HG03108 (cell line): ENCODE data around the gene GLRA1.
"Not testable (repeated sequence)": the region's sequence is repeated elsewhere in the genome, so short reads cannot be mapped to it uniquely, and the experiment has no call there.

Source experiments
- ATAC-seq: cut with Tn5 transposase; IDR thresholded peaks from one replicate; pipeline ENCODE4 v1.9.1; 2021; ENCODE audit warnings: moderate library complexity; ENCODE audit not compliant: unreplicated experiment

The GLRA1 gene

DNA sequence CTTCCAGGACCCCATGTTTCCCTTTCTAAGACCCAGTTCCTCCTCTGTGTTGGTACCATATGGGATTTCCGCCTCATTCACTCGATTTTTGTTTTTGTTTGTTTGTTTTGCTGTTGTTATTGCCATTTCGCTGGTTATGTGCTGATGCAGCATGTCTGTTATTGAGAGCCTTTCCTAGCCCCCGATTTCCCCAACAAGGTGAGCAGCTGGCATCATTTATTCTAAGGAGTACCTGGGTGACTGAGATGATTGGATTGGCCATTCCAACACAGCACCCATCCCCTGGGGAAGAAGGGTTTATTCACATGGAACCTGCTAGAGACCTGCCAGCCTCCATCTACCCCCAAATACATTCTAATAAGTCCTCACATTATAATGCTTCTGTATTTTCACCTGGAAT lies 2.7 kb downstream of the GLRA1 start:
- no peak for ATAC-seq

DNA sequence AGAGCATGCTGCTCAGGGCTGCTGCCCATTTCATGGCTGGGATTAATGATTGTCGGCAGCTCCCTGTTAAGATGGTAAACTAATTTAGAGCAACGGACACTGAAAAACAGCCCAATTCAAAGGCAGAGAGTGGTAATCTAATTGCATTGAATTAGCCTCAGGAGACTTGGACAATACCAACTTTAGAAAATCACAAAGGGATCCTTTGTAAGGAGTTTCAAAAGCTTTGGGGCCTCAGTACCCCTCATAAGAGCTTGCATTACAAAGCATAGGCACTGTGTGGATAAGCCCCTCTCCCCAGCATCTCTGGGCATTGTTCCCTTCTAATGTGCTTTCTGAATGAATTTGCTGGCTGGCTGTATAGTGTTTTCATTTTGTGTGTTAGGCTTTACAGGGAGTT lies 6.7 kb downstream of the GLRA1 start:
- ATAC-seq, result no peak

DNA sequence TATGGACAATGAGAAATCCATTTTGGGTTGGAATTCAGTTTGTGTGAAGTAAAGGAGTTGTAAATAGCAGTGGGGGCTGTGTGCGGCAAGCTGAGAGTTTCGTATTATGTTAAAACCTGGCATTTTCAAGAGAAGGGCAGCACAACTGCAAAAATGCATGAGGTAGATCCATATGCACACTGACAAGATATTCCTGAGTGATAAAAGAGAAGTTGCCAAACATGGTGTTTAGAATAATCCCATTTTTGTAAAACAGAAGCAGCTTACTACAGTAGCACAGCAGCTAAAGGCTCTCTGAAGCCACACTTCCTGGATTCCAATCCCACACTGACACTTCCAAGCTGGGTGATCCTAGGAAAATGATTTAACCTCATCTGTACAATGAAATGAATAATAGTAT lies 11.2 kb downstream of the GLRA1 start:
- ATAC-seq, result no peak

DNA sequence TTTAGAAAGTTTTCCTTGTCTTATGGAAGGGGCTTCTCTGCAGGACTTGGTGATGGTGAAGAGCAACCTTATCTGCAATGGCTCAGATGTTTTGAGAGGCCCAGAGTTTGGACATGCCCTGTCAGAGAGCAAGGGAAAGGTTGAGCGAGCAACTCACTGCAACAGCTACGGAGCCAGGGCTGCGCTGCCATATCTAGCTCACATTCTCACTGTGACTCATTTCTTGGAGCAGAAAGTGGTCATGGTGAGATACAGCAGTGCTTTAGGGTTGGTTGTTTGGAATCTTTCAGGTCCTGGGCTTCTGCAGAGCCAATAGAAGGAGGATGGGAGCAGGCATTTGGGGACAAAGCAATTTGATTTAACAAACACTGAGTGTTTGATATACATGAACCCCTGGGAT lies 12.3 kb downstream of the GLRA1 start:
- no peak for ATAC-seq

DNA sequence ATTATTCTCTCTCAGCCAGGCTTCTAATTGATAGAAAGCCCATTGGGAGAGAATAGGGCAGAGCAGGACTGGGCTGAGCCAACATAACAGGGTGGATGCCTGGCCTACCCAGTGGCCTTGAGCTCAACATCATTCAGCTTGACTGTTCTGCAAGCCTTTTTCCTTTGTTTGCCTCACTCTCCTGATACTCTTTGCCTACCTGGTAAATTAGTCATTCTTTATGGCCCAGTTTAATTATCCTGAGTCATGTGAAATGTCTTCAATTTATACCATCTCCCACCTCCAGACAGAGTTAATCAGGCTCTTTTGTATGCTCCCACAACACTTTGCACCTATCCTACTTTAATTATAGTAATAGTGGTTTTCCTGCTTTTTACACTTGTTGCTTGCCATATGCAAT lies 13.6 kb downstream of the GLRA1 start:
- ATAC-seq, result no peak

DNA sequence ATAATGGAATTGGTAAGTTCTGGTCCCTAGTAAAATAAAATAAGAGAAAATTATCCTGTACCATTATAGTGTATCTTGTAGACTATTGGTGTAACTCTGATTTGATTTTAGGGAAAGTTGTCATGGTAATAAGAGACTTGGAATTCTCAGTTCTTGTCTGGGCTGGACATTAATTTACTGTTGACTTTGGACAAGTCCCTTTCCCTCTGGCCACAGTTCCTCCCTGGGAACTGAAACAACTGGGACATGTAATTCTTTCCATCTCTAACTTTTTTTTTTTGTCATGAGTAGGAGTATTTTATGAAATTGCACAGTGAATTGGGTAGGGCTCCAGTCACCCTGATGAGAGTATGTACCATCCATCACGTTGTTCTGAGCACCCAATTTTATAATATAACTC lies 15.0 kb downstream of the GLRA1 start:
- no peak for ATAC-seq

DNA sequence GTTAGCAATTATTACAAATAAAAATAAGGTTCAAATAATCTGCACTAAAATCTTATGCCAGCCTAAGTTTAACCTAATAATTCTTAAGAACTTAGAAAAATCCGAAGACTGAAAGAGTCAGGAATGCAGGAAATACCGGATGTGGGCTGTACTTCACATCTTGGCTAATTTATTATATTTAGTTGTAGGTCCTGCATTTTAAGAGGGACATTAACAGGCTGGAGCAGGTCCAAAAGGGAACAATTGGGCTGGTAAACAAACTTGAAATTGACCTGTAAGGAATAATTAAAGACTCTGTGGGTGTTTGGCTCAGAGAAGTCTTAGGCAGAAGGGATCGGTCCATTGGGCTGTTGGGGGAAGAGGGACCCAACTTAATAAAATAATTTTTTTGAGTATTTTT lies 18.4 kb downstream of the GLRA1 start:
- ATAC-seq, result no peak

DNA sequence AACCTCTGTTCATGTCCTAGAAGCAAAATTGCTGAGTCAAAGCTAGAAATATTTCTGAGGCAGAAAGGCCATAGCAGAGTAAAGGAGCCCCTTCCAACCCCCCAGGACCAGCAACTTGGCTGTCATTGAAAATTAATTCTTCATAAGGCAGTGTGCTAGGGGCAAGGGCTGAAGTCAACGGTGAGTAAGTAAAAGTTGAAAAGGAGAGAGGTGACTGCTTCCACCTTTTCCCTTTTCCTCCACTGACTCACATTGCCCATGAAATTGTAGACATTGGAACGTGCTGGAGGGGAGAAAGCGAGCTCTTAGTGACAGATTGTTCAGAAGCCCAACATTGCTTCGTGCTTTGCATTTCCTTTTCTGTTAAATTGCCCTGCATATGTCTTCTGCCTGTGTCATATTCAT lies 19.1 kb downstream of the GLRA1 start:
- ATAC-seq, result no peak

DNA sequence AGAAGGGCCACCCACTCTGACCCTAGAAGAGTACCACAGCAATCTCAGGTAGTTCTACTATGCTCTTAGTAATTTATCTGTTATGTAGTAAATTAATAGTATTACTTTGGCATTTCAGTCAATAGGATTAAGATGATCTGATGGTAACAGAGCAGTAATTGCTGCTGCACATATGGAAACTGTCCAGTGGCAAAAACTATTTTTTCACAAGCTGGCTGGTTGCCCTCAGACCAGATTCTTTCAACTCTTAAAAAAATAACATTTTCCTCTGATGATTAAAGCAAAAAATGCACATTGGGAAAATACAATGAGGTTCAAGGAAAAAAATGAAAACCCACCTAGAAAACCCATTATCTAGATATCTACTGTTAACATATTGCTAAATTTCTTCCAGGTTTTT lies 19.7 kb downstream of the GLRA1 start:
- no peak for ATAC-seq

DNA sequence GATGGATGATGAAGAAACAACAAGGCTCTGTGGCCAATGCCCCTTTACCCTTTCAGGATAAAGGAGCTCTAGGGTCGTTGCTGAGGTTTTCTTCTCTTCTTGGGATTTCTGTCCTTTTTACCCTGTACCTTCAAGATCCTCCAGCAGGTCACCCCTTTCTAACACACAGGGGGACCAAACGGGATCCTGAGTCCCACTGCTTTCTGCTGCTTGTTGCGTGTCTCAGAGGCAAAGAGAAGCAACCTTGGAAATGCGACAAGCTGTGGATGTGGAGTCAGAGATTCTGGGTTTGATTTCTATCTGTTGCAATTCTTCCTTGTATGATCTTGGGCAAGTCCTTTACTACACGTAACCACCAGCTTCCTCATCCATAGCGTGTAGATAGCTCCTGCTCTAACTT lies 20.5 kb downstream of the GLRA1 start:
- ATAC-seq, result no peak

DNA sequence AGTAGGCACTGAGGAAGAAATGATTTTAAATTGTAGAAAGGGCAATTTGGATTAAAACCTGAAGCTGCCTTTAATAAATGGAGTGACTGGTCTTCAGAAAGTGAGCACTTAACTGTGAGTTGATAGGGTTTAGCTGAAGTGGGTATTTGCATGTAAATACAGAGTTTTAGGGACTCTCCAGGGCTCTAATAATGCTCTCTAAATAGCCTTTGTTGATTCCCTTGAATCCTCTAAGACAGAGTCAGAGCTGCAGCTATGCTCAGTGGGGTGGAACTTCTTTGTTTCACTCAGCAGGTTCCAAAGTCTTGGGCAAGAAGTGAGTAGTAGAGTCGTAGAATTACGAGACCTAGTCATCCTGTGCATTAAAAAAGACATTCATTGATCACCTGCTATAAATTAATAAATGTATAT lies 21.4 kb downstream of the GLRA1 start:
- ATAC-seq, result peak; percentile 92

DNA sequence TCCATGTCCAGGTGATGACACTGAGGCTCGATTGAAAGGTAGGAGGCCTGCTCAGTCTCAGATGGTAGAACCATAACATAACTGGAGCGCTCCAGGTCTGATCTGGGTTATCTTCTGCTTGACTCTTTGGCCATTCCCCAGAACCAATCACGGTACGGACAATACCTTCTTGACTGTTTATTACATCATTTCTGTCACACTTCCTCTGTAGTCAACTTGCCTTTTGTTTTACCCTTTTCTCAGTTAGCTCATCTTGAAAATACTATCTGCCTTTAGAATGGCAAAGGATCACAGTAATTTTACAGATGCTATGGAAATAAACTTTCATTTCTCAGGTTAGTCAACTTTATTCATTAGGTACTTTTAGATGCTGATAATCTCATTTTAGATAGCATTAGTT lies 22.4 kb downstream of the GLRA1 start:
- ATAC-seq, result no peak

DNA sequence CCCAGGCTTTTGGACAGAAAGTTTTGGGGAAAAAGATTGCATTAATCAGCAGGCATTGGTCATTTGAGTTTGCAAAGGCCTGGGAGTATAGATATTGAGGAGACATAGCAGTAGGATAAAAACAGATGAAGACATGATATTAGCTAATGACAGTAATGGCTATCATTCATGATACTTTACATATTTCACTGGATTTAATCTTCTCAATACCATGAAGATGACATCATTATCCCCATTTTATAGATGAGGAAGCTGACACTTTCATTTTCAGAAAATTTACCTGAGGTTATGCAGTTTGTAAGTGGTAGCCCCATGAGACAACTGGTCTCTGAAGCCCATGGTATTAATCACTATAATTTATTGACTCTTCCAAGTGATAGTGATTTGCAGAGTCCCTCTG lies 23.0 kb downstream of the GLRA1 start:
- no peak for ATAC-seq

DNA sequence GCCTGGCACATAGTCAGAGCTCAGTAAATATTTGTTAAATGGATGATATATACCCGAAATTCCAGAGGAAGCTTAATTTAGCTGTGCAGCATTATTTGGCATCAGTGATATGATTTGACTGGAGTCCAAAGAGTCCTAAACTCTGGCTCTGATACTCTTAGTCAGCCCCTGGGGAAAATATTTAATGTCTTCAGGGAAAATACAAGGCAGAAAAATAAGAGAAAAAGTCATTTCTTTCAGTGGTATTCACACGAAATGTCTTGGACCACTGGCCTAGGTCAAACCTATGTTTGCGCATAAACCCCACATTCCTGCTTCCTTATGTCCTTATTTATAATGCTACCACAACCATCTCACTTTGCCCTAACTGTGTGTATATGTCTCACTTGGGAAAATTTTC lies 23.8 kb downstream of the GLRA1 start:
- ATAC-seq, result no peak

DNA sequence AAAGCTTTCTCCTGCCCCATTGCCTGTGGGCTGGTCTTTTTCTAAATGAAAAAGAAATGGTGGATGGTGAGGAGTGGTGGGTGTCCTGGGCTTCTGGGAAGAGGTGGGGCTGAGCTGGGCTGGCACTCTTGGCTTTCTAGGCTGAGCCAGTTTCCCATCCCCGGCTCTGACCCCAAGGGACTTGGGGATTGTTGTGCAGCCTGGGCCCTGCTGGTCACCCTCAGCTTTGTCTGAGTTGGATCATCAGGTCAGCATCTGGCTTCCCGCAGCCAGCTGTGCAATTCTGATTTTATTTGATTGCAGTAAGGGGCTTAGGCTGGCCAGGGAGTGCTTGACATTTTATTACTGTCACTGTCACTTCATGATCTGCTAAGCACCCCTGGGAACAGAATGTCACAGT lies 25.3 kb downstream of the GLRA1 start:
- ATAC-seq, result no peak

DNA sequence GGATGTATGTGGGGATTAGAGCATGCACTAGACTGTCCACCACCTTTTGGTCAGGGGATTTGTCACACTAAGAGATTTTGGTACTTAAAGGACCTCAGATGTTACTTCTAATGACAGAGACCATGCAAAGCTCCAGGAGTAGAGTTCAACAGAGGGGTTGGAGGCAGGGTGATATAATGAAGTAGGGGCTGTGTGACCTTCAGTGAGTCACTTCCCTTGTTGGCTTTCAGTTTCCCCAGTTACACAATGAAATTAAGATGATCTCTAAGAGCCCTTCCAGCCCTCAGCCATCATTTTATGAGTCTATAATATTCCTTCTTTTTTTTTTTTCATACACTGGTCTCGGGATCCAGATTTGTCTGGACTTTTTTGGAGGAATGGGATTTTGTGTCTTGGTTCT lies 26.8 kb downstream of the GLRA1 start:
- ATAC-seq, result no peak

DNA sequence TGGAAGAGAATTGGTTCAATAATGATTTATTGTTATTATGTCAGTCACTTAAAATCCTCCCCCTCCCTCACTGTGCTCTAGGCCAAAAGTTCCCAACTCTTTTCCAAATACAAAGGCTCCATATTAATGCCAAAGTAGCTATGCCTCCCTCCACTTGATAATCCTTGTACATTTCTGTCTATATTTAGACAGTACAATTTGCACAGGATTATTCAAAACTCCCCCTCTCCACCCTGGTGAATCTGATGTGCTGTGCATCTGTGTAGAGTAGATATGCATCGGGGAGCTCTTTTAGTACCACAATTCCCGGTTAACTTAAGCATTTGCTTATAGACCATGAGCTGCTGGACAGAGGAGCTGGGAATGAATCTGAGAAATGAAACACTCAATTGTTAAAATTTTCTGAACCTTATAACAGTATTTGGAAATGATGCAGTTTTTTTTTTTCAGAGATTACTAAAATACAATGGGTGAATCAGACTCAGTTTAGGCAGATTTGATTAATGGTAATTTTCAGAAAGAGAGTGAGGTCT lies 27.6 kb downstream of the GLRA1 start:
- ATAC-seq, result no peak

DNA sequence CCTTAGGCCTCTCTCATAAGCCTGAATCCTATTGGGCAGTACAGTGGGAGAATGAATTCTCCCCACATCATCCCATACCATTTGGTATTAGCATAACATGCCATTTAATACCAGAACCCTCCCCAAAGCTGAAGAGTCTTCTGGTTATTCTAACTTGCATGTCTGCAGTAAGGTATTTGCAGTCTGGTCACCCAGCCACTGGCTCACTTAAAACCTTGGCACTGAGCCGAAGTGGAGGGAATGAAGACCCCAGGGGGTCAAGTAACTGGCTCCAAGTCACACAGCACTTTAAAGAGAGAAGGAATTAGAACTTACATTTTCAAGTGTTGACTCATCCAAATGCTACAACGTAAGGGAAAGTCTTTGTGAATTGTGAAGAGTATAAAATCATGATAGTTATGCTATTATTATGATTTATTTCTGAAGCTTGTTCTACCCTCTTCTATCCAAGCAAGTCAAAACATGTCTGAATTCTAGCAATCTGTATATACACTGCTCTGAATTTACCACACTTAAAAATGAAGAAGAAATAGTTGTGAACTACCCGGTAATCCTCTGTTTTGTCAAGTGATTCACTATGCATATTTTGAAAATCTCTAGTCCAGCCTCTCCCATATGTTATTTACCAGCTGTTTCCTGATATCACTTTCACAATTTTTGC lies 28.5 kb downstream of the GLRA1 start:
- no peak for ATAC-seq

DNA sequence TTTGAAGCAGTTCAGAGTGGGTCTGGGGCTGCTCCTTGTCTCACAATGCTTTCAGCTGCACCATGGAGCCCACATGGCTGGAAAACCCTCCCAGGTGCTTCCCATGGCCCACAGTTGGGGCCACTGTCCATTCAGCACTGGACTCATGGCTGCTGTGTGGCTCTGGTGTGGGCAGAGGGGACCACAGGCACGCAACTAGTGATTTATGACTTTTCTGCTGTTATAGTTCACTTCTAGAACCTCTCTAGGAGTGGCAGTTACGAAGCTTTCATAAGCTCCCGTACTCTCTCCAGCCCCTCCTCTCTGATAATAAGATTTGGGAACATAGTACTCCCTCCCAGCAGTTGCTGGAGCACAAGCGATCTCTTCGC lies 29.0 kb downstream of the GLRA1 start:
- ATAC-seq, result no peak

DNA sequence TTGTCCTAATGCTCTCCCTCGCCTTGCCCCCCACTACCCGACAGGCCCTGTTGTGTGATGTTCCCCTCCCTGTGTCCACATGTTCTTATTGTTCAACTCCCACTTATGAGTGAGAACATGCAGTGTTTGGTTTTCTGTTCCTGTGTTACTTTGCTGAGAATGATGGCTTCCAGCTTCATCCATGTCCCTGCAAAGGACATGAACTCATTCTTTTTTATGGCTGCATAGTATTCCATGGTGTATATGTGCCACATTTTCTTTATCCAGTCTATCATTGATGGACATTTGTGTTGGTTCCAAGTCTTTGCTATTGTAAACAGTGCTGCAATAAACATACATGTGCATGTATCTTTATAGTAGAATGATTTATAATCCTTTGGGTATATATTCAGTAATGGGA lies 31.2 kb downstream of the GLRA1 start:
- ATAC-seq, result not testable (repeated sequence)

DNA sequence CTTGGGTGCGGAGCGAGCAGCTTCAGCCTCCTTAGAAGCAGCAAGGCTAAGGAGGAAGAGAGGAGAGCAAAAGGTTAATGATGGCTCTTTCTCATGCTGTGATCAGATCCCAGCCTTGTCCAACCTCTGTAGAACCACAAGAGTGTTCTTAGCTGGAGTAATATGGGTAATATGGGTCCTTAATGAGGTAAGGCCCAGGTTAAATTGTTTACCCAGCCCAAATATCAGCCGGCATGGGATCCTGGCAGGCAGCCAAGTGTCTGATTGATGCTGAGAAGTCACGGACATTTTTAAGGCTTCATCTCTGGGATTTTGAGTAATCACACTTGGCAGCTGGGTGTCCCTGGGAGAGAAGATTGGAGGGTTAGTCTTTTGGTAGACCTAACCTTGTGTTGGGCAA lies 32.3 kb downstream of the GLRA1 start:
- ATAC-seq, result no peak

DNA sequence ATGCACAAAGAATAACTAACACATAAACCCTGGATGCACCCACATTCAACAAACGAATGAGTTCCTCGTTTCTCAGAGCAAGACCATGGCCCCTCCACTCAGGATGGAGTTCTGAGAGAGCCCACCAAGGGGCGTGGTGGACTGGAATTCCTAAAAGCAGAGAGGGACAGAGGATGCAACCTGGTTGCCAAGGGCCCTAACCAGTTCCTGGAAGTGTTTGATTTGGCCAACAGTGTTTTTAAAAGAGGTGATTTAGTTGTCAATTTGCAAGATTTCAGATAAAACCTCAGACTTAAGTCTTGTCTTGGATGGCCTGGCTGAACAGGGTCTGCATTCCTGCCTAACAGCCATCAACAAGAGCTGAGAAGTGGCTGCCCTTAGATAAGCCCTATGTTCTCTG lies 34.4 kb downstream of the GLRA1 start:
- ATAC-seq, result no peak

DNA sequence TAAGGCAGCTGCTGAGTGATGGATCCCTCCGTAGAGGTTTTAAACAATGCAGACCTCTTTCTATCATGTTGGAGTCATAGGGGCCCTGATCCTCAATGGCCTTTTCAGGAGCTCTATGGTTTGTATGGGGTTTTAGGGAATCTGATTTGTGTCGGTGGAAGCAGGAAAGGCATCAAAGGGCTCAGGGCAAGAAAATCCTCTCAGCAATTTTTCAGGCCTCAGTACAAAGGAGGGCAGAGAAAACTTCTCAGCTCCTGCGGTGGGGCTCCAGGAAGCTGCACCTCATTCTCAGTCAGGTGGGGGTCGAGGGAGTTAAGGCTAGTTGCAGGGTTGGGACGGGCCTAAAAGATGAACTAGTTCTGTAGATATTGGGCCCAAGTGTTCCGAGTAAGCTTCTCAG lies 35.0 kb downstream of the GLRA1 start:
- no peak for ATAC-seq
